ENCODE results near the gene WASF2.

WASF2 gene

GRCh38 chr1:27365372-27366112, 124.4 kb downstream of the WASF2 start:
- no peak for TF ChIP-seq GATA3 (IDR thresholded peaks at IDR 0.05; ENCODE audit: low read depth, low read length)
- TF ChIP-seq GATA2 (IDR thresholded peaks at IDR 0.05; ENCODE audit: low read depth, low read length): no peak

GRCh38 chr1:27364696-27365371, 125.1 kb downstream of the WASF2 start:
- no peak for TF ChIP-seq GATA2 (IDR thresholded peaks at IDR 0.05; ENCODE audit: low read depth, low read length)
- TF ChIP-seq GATA3 (IDR thresholded peaks at IDR 0.05; ENCODE audit: low read depth, low read length): no peak

DNA sequence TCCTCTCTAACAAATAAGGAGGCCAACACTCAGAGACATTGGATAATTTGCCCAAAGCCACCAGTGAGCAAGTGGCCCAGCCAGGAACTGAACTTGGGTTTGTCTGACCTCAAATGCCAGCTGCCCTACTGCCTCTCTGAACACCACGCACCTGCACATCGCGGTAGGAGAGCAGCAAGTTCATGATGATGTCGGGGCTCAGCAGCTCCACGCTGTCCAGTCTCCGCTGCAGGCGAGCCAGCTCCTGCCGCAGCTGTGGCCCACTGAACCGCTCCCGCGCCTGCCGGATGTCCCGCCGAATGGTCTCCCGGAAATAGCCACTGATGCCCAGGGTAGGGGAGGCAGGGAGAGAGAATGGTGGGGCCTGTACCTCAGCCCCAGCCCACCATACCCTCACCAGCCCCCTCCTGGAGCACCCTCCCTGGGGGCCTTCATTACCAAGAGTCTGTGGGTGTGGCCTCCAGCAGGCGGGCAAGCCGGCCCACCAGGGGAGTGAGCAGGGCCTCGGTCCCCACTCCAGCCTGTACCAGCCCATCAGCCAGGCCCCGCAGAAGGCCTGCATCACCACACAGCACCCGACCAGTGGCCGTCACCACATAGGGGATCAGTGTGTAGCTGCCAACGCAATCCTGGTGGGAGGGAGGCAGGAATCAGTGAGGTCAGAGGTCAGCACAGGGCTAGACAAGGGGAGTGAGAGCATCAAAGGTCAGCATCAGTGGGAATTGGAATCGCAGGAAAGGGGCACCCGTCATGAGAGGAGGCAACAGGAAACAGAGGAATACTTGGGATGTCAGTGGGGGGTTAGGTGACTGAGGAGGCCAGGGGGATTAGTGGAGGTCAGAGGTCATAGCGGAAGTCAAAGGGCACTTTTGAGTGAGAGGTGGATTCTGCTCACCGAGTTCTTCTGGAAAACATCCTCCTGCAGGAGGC, 125.9 kb downstream of the WASF2 start:
- TF ChIP-seq GATA2 (IDR thresholded peaks at IDR 0.05; ENCODE audit: low read depth, low read length) (no peak), GATA3 (IDR thresholded peaks at IDR 0.05; ENCODE audit: low read depth, low read length) (no peak)

DNA sequence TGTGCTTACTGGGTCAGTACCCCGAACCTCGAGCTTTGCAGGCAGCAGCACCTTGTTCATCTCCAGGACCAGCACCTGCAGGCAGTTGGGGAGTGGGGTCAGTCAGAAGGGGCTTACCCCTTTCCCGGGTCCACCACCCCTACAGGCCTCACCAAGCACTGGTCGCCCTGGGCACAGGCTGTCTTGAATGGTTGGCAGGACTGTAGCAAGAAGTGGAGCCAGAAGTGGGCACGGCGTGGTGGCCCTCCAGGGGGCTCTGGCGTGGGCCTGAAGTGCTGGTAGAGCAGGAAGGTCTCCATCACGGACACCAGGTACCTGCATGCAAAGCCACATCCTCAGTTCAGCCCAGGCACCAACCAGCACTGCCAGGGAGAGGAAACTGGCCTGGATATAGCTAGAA, 128.4 kb downstream of the WASF2 start:
- TF ChIP-seq GATA3 (IDR thresholded peaks at IDR 0.05; ENCODE audit: low read depth, low read length): no peak
- TF ChIP-seq GATA2 (IDR thresholded peaks at IDR 0.05; ENCODE audit: low read depth, low read length): no peak

DNA sequence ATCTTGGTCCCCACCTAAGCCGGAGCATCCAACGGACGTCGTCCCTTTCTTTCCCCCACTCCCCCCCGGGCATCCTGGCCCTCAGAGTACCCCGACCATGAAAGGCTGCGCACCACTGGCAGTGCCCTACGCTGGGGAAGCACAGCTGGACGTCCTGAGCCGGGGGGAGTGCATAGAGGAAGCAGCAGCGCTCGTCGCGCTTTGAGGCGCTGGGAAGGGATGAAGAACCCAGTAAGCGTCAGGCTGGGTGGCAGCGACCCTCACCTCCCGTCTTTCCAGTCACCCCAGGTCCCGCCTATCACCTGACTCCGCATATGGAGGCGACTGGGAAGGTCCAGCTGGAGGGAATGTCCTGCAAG, 128.9 kb downstream of the WASF2 start:
- TF ChIP-seq GATA3 (IDR thresholded peaks at IDR 0.05; ENCODE audit: low read depth, low read length) (no peak), GATA2 (IDR thresholded peaks at IDR 0.05; ENCODE audit: low read depth, low read length) (no peak)

GRCh38 chr1:27360159-27361043, 129.6 kb downstream of the WASF2 start:
- TF ChIP-seq GATA2 (IDR thresholded peaks at IDR 0.05; ENCODE audit: low read depth, low read length) (no peak), GATA3 (IDR thresholded peaks at IDR 0.05; ENCODE audit: low read depth, low read length) (no peak)

DNA sequence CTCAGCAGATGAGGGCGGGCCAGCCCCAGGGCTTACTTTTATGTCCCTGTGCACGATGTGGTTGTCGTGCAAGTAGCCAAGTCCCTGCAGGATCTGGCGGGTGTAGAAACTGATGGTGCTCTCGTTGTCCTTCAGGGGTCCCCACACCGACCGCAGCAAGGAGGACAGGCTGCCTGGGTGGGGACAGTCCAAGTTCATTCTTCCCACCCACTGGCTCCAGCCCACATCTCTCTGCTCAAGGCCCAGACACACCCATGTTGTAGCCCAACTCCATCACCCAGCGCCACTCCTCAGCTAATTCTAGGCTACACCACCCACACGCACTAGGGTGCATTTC, 130.2 kb downstream of the WASF2 start:
- no peak for TF ChIP-seq GATA3 (IDR thresholded peaks at IDR 0.05; ENCODE audit: low read depth, low read length)
- TF ChIP-seq GATA2 (IDR thresholded peaks at IDR 0.05; ENCODE audit: low read depth, low read length): no peak

DNA sequence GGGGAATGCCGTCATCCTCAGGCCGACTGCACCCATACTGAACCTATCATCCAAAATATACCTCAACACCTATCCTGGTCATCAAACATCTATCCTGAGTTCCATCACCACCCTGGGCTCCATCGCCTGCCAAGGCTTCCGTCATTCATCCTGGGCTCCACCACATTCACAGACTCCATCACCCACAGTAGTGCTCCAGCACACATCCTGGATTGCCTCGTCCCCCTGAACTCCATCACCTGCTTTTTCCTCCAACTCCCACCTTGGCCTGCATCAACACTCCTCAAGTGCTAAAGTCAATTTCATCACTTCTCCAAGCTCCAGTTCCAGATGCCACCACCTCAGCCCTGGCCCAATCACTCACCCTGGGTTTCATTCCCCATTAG, 131.0 kb downstream of the WASF2 start:
- TF ChIP-seq GATA2 (IDR thresholded peaks at IDR 0.05; ENCODE audit: low read depth, low read length) (no peak), GATA3 (IDR thresholded peaks at IDR 0.05; ENCODE audit: low read depth, low read length) (no peak)

DNA sequence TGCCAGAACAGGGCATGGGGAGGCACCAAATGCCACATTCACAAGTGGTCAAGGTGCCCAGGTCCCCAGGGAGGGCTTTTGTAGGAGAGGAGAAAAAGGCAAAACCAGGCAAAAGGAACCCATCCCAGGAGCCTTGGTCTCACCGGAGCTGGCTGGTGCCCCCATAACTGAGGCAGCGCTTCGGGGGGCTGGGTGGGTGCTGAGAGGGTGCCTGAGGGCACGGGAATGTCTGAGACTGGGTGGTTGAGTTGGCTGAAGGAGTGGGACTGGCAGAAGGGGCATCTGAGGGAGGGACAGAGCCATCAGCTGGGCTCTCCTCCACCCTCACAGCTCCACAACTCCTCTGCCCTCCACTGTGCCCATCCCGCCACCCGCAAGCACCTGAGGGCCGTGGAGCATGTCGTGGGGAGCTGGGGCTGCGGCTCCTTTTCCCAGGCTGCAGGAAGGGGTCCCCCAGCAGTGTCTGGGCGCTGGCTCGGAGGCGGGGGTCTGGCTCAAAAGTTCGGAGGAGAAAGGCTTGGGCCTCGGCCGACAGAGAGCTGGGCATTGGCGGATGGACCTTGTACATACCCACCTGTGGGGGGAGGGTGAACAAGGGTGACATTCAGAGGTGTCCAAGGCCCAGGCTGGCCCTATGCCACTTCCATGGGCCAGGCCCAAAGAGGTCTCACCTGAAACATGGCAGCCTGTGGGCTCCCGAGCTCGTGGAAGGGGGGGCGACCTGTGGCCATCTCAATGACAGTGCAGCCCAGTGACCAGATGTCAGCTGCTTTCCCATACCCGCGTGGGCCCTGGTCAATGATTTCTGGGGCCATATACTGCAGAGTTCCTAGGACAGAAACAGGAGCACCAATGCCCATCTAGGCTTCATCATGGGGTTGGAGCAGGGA, 131.7 kb downstream of the WASF2 start:
- TF ChIP-seq GATA2 (IDR thresholded peaks at IDR 0.05; ENCODE audit: low read depth, low read length) (no peak), GATA3 (IDR thresholded peaks at IDR 0.05; ENCODE audit: low read depth, low read length) (no peak)

- TF ChIP-seq GATA3 (IDR thresholded peaks at IDR 0.05; ENCODE audit: low read depth, low read length) (no peak), GATA2 (IDR thresholded peaks at IDR 0.05; ENCODE audit: low read depth, low read length) (no peak)
Measured at GRCh38 chr1:27357281-27358037, 132.5 kb downstream of the WASF2 start.

DNA sequence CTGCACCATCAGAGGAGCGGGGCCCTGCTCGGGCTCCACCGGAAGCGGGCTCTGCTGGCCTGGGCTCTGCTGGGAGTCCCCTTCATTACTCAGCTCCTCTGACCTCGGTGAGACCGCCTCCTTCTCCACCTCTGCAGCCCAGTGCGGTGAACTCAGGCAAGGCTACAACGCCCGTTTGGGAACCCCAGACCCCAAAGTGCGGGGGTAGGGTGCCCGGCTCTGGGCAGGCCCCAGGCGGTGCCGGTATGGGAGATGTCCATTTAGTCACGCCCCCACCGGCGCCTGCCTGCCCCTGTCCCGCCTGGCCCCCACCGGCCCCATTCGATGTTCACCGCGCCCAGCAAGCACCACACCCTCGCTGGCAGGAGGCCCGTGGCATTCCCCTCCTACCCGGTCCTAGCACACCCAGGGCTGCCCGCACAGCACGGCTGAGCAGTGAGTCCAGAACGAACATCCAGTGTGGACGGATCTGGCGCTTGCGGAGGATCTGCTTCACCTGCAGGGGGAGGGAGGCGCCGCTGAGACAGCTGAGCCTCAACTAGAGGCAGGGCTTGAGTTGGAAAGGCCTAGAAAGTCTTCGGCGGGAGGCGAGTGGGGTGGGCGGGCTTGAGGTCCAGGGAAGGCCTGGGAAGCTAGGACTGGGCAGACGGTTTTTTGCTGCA, 133.2 kb downstream of the WASF2 start:
- TF ChIP-seq GATA3 (IDR thresholded peaks at IDR 0.05; ENCODE audit: low read depth, low read length) (no peak), GATA2 (IDR thresholded peaks at IDR 0.05; ENCODE audit: low read depth, low read length) (no peak)

GRCh38 chr1:27356277-27356618, 133.7 kb downstream of the WASF2 start:
- TF ChIP-seq GATA3 (IDR thresholded peaks at IDR 0.05; ENCODE audit: low read depth, low read length) (no peak), GATA2 (IDR thresholded peaks at IDR 0.05; ENCODE audit: low read depth, low read length) (no peak)
